Naive B cell (primary cell): Measurements from ENCODE around the gene MARK1. TPM values are rescaled to one million over a fixed set of nuclear protein-coding genes. Genes with fewer than 3 reads are reported as not detected.

Experiments
- ATAC-seq, 2 donors: fragments of 150-1000 bp; cut with Tn5 transposase; 2 replicates each; pipeline ENCODE4 v1.10.0; 2021; ENCODE audit warnings: low read depth in 2 of 2, mild to moderate bottlenecking in 2 of 2, moderate library complexity in 2 of 2
- DNase-seq: peaks from one replicate; pipeline ENCODE4 v3.0.0; 2022
- H3K27ac Mint-ChIP-seq, 6 donors: one replicate each; pipeline ENCODE4 v1.8.0; 2020 to 2022; ENCODE audit warnings: mild to moderate bottlenecking in 6 of 6, mixed read lengths in 6 of 6, moderate library complexity in 5 of 6, inconsistent platforms in 2 of 6
- H3K27me3 Mint-ChIP-seq, 3 donors: one replicate each; pipeline ENCODE4 v1.8.0; 2021 to 2022; ENCODE audit warnings: mixed read lengths in 3 of 3, mild to moderate bottlenecking in 1 of 3
- H3K36me3 Mint-ChIP-seq, 2 donors: one replicate each; pipeline ENCODE4 v1.8.0; 2020 to 2022; ENCODE audit warnings: mixed read lengths in 2 of 2, inconsistent platforms in 1 of 2, mild to moderate bottlenecking in 1 of 2
- H3K4me1 Mint-ChIP-seq, 3 donors: one replicate each; pipeline ENCODE4 v1.8.0; 2020 to 2022; ENCODE audit warnings: mixed read lengths in 3 of 3, inconsistent platforms in 1 of 3, mild to moderate bottlenecking in 1 of 3, moderate library complexity in 1 of 3
- H3K4me3 Mint-ChIP-seq, 8 donors: one replicate each; pipeline ENCODE4 v1.8.0; 2020 to 2022; ENCODE audit warnings: mild to moderate bottlenecking in 8 of 8, mixed read lengths in 8 of 8, moderate library complexity in 8 of 8, inconsistent platforms in 2 of 8
- H3K9me3 Mint-ChIP-seq, 7 donors: one replicate each; pipeline ENCODE4 v1.8.0; 2020 to 2022; ENCODE audit warnings: mixed read lengths in 7 of 7, mild to moderate bottlenecking in 5 of 7, inconsistent platforms in 2 of 7, moderate library complexity in 1 of 7
- polyA plus RNA-seq, 6 donors: library from polyadenylated mRNA; unstranded; fragments of 300-500 nt; fragmentation: Illumina TruSeq; gene quantifications; one replicate each; pipeline ENCODE4 v1.2.3, GENCODE V29; 2021; ENCODE audit warnings: low read depth in 6 of 6

The MARK1 gene
- polyA plus RNA-seq, 6 donors from 2014 or later = 0.09 to 0.10 TPM; not detected in 4

GRCh38 chr1:220701974-220702373, 174.0 kb downstream of the MARK1 start:
- Mint-ChIP-seq H3K4me1 (peaks cover 0 to 48% (median 4%) of the 10 kb centered on the region in 3 donors), H3K27me3 (peaks cover 0 to 6% (median 4%) of the 10 kb centered on the region in 3 donors), H3K27ac (no peak overlapping the region), H3K36me3 (no peaks in the 10 kb centered on the region), H3K4me3 (no peak overlapping the region), H3K9me3 (peaks cover 0 to 4% (median 0%) of the 10 kb centered on the region in 7 donors)
- DNase-seq (no peak), ATAC-seq (peak in 1 of 2 donors; percentile 12)

- peaks cover 0 to 4% (median 0%) of the 10 kb centered on the region in 7 donors for H3K9me3 Mint-ChIP-seq
- no peak for DNase-seq
- H3K4me3 Mint-ChIP-seq = no peak overlapping the region
Observed at GRCh38 chr1:220702733-220703270, 174.9 kb downstream of the MARK1 start.

GRCh38 chr1:220703305-220703704, 175.4 kb downstream of the MARK1 start:
- no peak overlapping the region for H3K4me3 Mint-ChIP-seq
- peaks cover 2 to 60% (median 3%) of the 10 kb centered on the region in 3 donors for H3K4me1 Mint-ChIP-seq
- H3K36me3 Mint-ChIP-seq = no peaks in the 10 kb centered on the region
- peak overlapping the region in 2 of 6 donors; percentile 27 to 66 for H3K27ac Mint-ChIP-seq
- H3K9me3 Mint-ChIP-seq = peaks cover 0 to 4% (median 0%) of the 10 kb centered on the region in 7 donors
- DNase-seq (no peak), ATAC-seq (no peak)
- peaks cover 0 to 6% (median 4%) of the 10 kb centered on the region in 3 donors for H3K27me3 Mint-ChIP-seq

More at GRCh38 chr1:220702733-220703270, 174.9 kb downstream of the MARK1 start:
- peaks cover 0 to 55% (median 0%) of the 10 kb centered on the region in 3 donors for H3K4me1 Mint-ChIP-seq
- H3K36me3 Mint-ChIP-seq = no peaks in the 10 kb centered on the region
- ATAC-seq = no peak
- H3K27me3 Mint-ChIP-seq = peaks cover 0 to 6% (median 4%) of the 10 kb centered on the region in 3 donors
- H3K27ac Mint-ChIP-seq = peak overlapping the region in 2 of 6 donors; percentile 8 to 66

- Mint-ChIP-seq H3K9me3 (peaks cover 0 to 2% (median 0%) of the 10 kb centered on the region in 7 donors), H3K36me3 (no peaks in the 10 kb centered on the region), H3K4me1 (peaks cover 21 to 81% (median 23%) of the 10 kb centered on the region in 3 donors), H3K4me3 (peak overlapping the region in 1 of 8 donors; percentile 29), H3K27ac (no peak overlapping the region), H3K27me3 (peaks cover 0 to 6% (median 4%) of the 10 kb centered on the region in 3 donors)
- ATAC-seq (no peak), DNase-seq (no peak)
Observed at GRCh38 chr1:220705782-220706181, 177.8 kb downstream of the MARK1 start.

- Mint-ChIP-seq H3K27me3 (peaks cover 0 to 6% (median 4%) of the 10 kb centered on the region in 3 donors), H3K4me3 (no peak overlapping the region), H3K36me3 (no peaks in the 10 kb centered on the region), H3K9me3 (peaks cover 0 to 2% (median 0%) of the 10 kb centered on the region in 7 donors), H3K27ac (no peak overlapping the region), H3K4me1 (peaks cover 27 to 82% (median 30%) of the 10 kb centered on the region in 3 donors)
- no peak for ATAC-seq
- DNase-seq = no peak
Observed at GRCh38 chr1:220706480-220706879, 178.5 kb downstream of the MARK1 start.

- no peak for ATAC-seq
- Mint-ChIP-seq H3K4me1 (peaks cover 30 to 82% (median 34%) of the 10 kb centered on the region in 3 donors), H3K36me3 (no peaks in the 10 kb centered on the region), H3K27me3 (peaks cover 0 to 6% (median 4%) of the 10 kb centered on the region in 3 donors), H3K9me3 (peaks cover 0 to 2% (median 0%) of the 10 kb centered on the region in 7 donors), H3K27ac (no peak overlapping the region), H3K4me3 (no peak overlapping the region)
- no peak for DNase-seq
Observed at GRCh38 chr1:220707160-220707559, 179.2 kb downstream of the MARK1 start.

- peak overlapping the region in 3 of 6 donors; percentile 20 to 85 (median 47) for H3K27ac Mint-ChIP-seq
- no peaks in the 10 kb centered on the region for H3K36me3 Mint-ChIP-seq
- peaks cover 30 to 78% (median 34%) of the 10 kb centered on the region in 3 donors for H3K4me1 Mint-ChIP-seq
- peak overlapping the region in 2 of 8 donors; percentile 37 to 59 for H3K4me3 Mint-ChIP-seq
- no peak for ATAC-seq
- DNase-seq = no peak
- peaks cover 0 to 2% (median 0%) of the 10 kb centered on the region in 7 donors for H3K9me3 Mint-ChIP-seq
- peaks cover 0 to 6% (median 4%) of the 10 kb centered on the region in 3 donors for H3K27me3 Mint-ChIP-seq
Observed at GRCh38 chr1:220708244-220708643, 180.3 kb downstream of the MARK1 start.

- Mint-ChIP-seq H3K27ac (peak overlapping the region in 5 of 6 donors; percentile 49 to 99 (median 79)), H3K4me1 (peaks cover 30 to 73% (median 34%) of the 10 kb centered on the region in 3 donors), H3K4me3 (peak overlapping the region in 6 of 8 donors; percentile 6 to 90 (median 59)), H3K9me3 (peaks cover 0 to 6% (median under 1%) of the 10 kb centered on the region in 7 donors), H3K36me3 (no peaks in the 10 kb centered on the region), H3K27me3 (peaks cover 0 to 6% (median 0%) of the 10 kb centered on the region in 3 donors)
- DNase-seq = peak; percentile 46
- peak; percentile 70 to 75 for ATAC-seq
Observed at GRCh38 chr1:220708936-220709801, 181.2 kb downstream of the MARK1 start.

- H3K9me3 Mint-ChIP-seq = peaks cover 0 to 17% (median 2%) of the 10 kb centered on the region in 7 donors
- DNase-seq = no peak
- H3K4me3 Mint-ChIP-seq = peak overlapping the region in 5 of 8 donors; percentile 17 to 89 (median 45)
- H3K27ac Mint-ChIP-seq = peak overlapping the region in 3 of 6 donors; percentile 79 to 97 (median 83)
- no peaks in the 10 kb centered on the region for H3K36me3 Mint-ChIP-seq
- peaks cover 0 to 1% (median 0%) of the 10 kb centered on the region in 3 donors for H3K27me3 Mint-ChIP-seq
- peaks cover 30 to 70% (median 34%) of the 10 kb centered on the region in 3 donors for H3K4me1 Mint-ChIP-seq
- ATAC-seq = no peak
Observed at GRCh38 chr1:220710333-220710732, 182.4 kb downstream of the MARK1 start.

GRCh38 chr1:220711056-220711809, 183.3 kb downstream of the MARK1 start:
- H3K27ac Mint-ChIP-seq = peak overlapping the region; percentile 58 to 97 (median 78)
- H3K27me3 Mint-ChIP-seq = no peaks in the 10 kb centered on the region
- peaks cover 30 to 64% (median 34%) of the 10 kb centered on the region in 3 donors for H3K4me1 Mint-ChIP-seq
- H3K36me3 Mint-ChIP-seq = no peaks in the 10 kb centered on the region
- H3K4me3 Mint-ChIP-seq = peak overlapping the region in 7 of 8 donors; percentile 17 to 89 (median 55)
- ATAC-seq (peak; percentile 82 to 88), DNase-seq (peak; percentile 29)
- peaks cover 0 to 26% (median 7%) of the 10 kb centered on the region in 7 donors for H3K9me3 Mint-ChIP-seq
